HEK293 (cell line): ENCODE data around the gene CENPP.

Experiments
- CTCF ChIA-PET: fragments of 350-600 bp; formaldehyde crosslinking; extraction: SDS; loops from one replicate; lab custom pipeline; 2021; ENCODE audit warnings: antibody characterized with exemption; lab: Yijun Ruan, JAX
- POLR2A ChIA-PET: fragments of 300-600 bp; formaldehyde crosslinking; extraction: SDS; loops from one replicate; lab custom pipeline; 2020; ENCODE audit warnings: antibody characterized with exemption, inconsistent platforms; lab: Yijun Ruan, JAX
- H3K27ac ChIP-seq: fragments of 200-500 bp; sonication (Bioruptor generic); 2 replicates; pipeline ENCODE4 v1.5.1; 2014; ENCODE audit warnings: low read depth, low read length, control low read depth, inconsistent platforms; ENCODE audit errors: extremely low read depth
- H3K36me3 ChIP-seq, 2 experiments: fragments of 200-500 bp in 1 of 2; sonication (Bioruptor generic) in 1 of 2; 1 replicate in 1 of 2; 2 replicates in 1 of 2; pipeline ENCODE4 v1.5.1; 2014 to 2017; ENCODE audit warnings: inconsistent platforms in 2 of 2, low read length in 2 of 2; ENCODE audit not compliant: control insufficient read depth in 2 of 2, insufficient read depth in 1 of 2
- H3K4me1 ChIP-seq: fragments of 200-500 bp; sonication (Bioruptor generic); 2 replicates; pipeline ENCODE4 v1.5.1; 2014; ENCODE audit warnings: mild to moderate bottlenecking, low read length, inconsistent platforms; ENCODE audit not compliant: control insufficient read depth, insufficient read depth
- H3K4me3 ChIP-seq: 2 replicates; pipeline ENCODE4 v1.5.1; 2011; ENCODE audit warnings: low read depth, mild to moderate bottlenecking, control low read depth, low read length, moderate library complexity
- H3K9me3 ChIP-seq: fragments of 200-500 bp; sonication (Bioruptor generic); 2 replicates; pipeline ENCODE4 v1.5.1; 2014; ENCODE audit warnings: low read depth, low read length, inconsistent platforms; ENCODE audit not compliant: control insufficient read depth, insufficient read depth
- BCL6B ChIP-seq: fragments of 450-650 bp; formaldehyde crosslinking; IDR thresholded peaks from 2 replicates; pipeline ENCODE4 v1.5.1; 2017; ENCODE audit warnings: missing biosample characterization, missing genetic modification characterization
- FEZF1 ChIP-seq: fragments of 450-650 bp; formaldehyde crosslinking; IDR thresholded peaks from 2 replicates; pipeline ENCODE4 v1.5.1; 2016; ENCODE audit warnings: missing biosample characterization, missing genetic modification characterization
- GLIS2 ChIP-seq: fragments of 450-650 bp; formaldehyde crosslinking; IDR thresholded peaks from 2 replicates; pipeline ENCODE4 v1.5.1; 2016; ENCODE audit warnings: missing biosample characterization, missing genetic modification characterization
- INSM2 ChIP-seq: fragments of 450-650 bp; formaldehyde crosslinking; IDR thresholded peaks from 2 replicates; pipeline ENCODE4 v1.5.1; 2016; ENCODE audit warnings: missing biosample characterization, missing genetic modification characterization
- KLF1 ChIP-seq: fragments of 450-650 bp; formaldehyde crosslinking; IDR thresholded peaks from 2 replicates; pipeline ENCODE4 v1.5.1; 2016; ENCODE audit warnings: missing biosample characterization, missing genetic modification characterization
- KLF16 ChIP-seq: fragments of 450-650 bp; formaldehyde crosslinking; IDR thresholded peaks from 2 replicates; pipeline ENCODE4 v1.5.1; 2017; ENCODE audit warnings: missing biosample characterization, missing genetic modification characterization
- KLF8 ChIP-seq: fragments of 450-650 bp; formaldehyde crosslinking; IDR thresholded peaks from 2 replicates; pipeline ENCODE4 v1.5.1; 2016; ENCODE audit warnings: missing biosample characterization, missing genetic modification characterization
- PRDM1 ChIP-seq: fragments of 450-650 bp; formaldehyde crosslinking; IDR thresholded peaks from 2 replicates; pipeline ENCODE4; 2016; ENCODE audit warnings: missing biosample characterization, missing genetic modification characterization
- WT1 ChIP-seq: fragments of 450-650 bp; formaldehyde crosslinking; IDR thresholded peaks from 2 replicates; pipeline ENCODE4 v1.5.1; 2016; ENCODE audit warnings: missing biosample characterization, missing genetic modification characterization
- YY1 ChIP-seq: fragments of 450-650 bp; formaldehyde crosslinking; IDR thresholded peaks from 2 replicates; pipeline ENCODE4 v1.5.1; 2018; ENCODE audit warnings: missing biosample characterization, missing genetic modification characterization
- ZBTB48 ChIP-seq: fragments of 450-650 bp; formaldehyde crosslinking; IDR thresholded peaks from 2 replicates; pipeline ENCODE4 v1.5.1; 2016; ENCODE audit warnings: missing biosample characterization, missing genetic modification characterization
- ZFHX2 ChIP-seq: fragments of 450-650 bp; formaldehyde crosslinking; conservative IDR thresholded peaks from 2 replicates; pipeline ENCODE4 v1.5.1; 2016; ENCODE audit warnings: missing biosample characterization, missing genetic modification characterization
- ZNF112 ChIP-seq: fragments of 450-650 bp; formaldehyde crosslinking; IDR thresholded peaks from 2 replicates; pipeline ENCODE4 v1.5.0; 2017; ENCODE audit warnings: missing biosample characterization, missing genetic modification characterization
- ZNF121 ChIP-seq: fragments of 450-650 bp; formaldehyde crosslinking; IDR thresholded peaks from 2 replicates; pipeline ENCODE4 v1.5.1; 2016; ENCODE audit warnings: missing biosample characterization, missing genetic modification characterization
- ZNF146 ChIP-seq: fragments of 450-650 bp; formaldehyde crosslinking; IDR thresholded peaks from 2 replicates; pipeline ENCODE4 v1.5.1; 2016; ENCODE audit warnings: missing biosample characterization, missing genetic modification characterization
- ZNF175 ChIP-seq: fragments of 450-650 bp; formaldehyde crosslinking; IDR thresholded peaks from 2 replicates; pipeline ENCODE4 v1.5.1; 2016; ENCODE audit warnings: missing biosample characterization, missing genetic modification characterization
- ZNF302 ChIP-seq: fragments of 450-650 bp; formaldehyde crosslinking; IDR thresholded peaks from 2 replicates; pipeline ENCODE4 v1.5.1; 2016; ENCODE audit warnings: missing biosample characterization, missing genetic modification characterization, low read depth
- ZNF311 ChIP-seq: fragments of 450-650 bp; formaldehyde crosslinking; IDR thresholded peaks from 2 replicates; pipeline ENCODE4 v1.5.1; 2017; ENCODE audit warnings: missing biosample characterization, missing genetic modification characterization, borderline replicate concordance
- ZNF37A ChIP-seq: fragments of 450-650 bp; IDR thresholded peaks from 2 replicates; pipeline ENCODE4 v1.5.1; 2018; ENCODE audit warnings: missing biosample characterization, missing genetic modification characterization
- ZNF391 ChIP-seq: fragments of 450-650 bp; formaldehyde crosslinking; IDR thresholded peaks from 2 replicates; pipeline ENCODE4 v1.5.1; 2016; ENCODE audit warnings: low read depth, missing biosample characterization, missing genetic modification characterization, borderline replicate concordance
- ZNF398 ChIP-seq: fragments of 450-650 bp; formaldehyde crosslinking; IDR thresholded peaks from 2 replicates; pipeline ENCODE4 v1.5.1; 2017; ENCODE audit warnings: missing biosample characterization, missing genetic modification characterization
- ZNF558 ChIP-seq: fragments of 450-650 bp; formaldehyde crosslinking; IDR thresholded peaks from 2 replicates; pipeline ENCODE4 v1.5.1; 2016; ENCODE audit warnings: missing biosample characterization, missing genetic modification characterization
- ZNF561 ChIP-seq: fragments of 450-650 bp; IDR thresholded peaks from 2 replicates; pipeline ENCODE4 v1.5.1; 2018; ENCODE audit warnings: missing biosample characterization, missing genetic modification characterization, borderline replicate concordance
- ZNF610 ChIP-seq: fragments of 450-650 bp; formaldehyde crosslinking; IDR thresholded peaks from 2 replicates; pipeline ENCODE4 v1.5.1; 2016; ENCODE audit warnings: missing biosample characterization, missing genetic modification characterization, borderline replicate concordance
- ZNF626 ChIP-seq: fragments of 450-650 bp; sonication (Bioruptor Pico); formaldehyde crosslinking; IDR thresholded peaks from 2 replicates; pipeline ENCODE4 v1.5.1; 2018; ENCODE audit warnings: missing biosample characterization, missing genetic modification characterization, inconsistent platforms

CENPP gene

DNA sequence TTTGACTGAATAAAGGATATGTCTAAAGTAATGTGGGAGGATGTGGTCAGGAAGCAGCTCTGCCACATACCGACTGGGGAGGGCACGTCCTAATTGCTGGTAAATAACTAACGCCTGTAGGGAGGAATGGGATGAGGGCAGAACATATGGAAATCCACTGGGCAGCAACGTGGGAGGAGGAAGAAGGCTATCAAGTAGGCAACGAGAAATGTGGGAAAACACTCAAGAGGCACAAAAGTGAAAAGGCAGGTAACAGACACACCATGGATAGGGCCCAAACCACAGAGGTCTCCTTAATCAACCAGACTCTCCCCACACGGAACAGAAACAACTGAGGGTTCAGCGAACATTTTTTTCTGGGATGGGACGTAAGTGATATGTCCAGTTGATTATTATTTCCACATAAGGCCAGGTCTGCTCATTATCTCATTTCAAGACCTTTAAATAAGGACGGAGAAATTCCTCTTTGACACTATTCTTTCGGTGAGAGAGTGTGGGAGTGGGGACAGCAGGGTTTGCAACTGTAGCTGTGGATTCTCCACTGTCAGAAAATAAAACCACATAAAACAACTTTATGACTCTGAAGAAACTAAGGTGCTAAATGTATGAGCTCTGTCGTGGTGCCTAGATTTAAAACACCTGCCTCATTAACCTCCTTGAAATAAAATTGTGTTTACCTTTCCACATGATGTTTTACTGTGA is 49.3 kb upstream of the CENPP start:
- CTCF ChIA-PET, result interaction anchor here (0.6 to 0.7 kb wide), 4 partner anchors 13 to 527 kb away, joined by 3 to 5 read pairs (median 3); no protein-coding TSS in a partner anchor
- TF ChIP-seq YY1 (tag by site-specific recombination) (no peak), ZNF626 (tag by site-specific recombination) (no peak), ZFHX2 (tag by site-specific recombination) (peak; percentile 26; the same call in 1 of the 2 replicates), WT1 (tag by site-specific recombination) (peak; percentile 72), KLF1 (tag by site-specific recombination) (no peak), ZNF311 (tag by site-specific recombination) (no peak)
- TF ChIP-seq, all 188 proteins: peak for 2
- H3K27ac ChIP-seq, result no peak overlapping the region
- no peak overlapping the region for H3K4me3 ChIP-seq
- H3K4me1 ChIP-seq, result no peaks in the 10 kb centered on the region
- POLR2A ChIA-PET, result no interaction called here
- peaks cover 61 to 100% of the 10 kb centered on the region in 2 experiments for H3K36me3 ChIP-seq
- no peaks in the 10 kb centered on the region for H3K9me3 ChIP-seq

GRCh38 chr9:92278110-92278509 is 47.6 kb upstream of the CENPP start:
- ChIA-PET CTCF (interaction anchor here (0.5 to 1.7 kb wide), 4 partner anchors 9 to 531 kb away, joined by 3 to 8 read pairs (median 3); no protein-coding TSS in a partner anchor), POLR2A (interaction anchor here (0.8 to 2.7 kb wide), 2 partner anchors 11 to 47 kb away, joined by 5 to 9 read pairs; partner anchors contain the start of genes CENPP and NOL8)
- Histone ChIP-seq H3K36me3 (peaks cover 67 to 98% of the 10 kb centered on the region in 2 experiments), H3K9me3 (no peaks in the 10 kb centered on the region), H3K4me3 (no peak overlapping the region), H3K4me1 (no peaks in the 10 kb centered on the region), H3K27ac (no peak overlapping the region)
- TF ChIP-seq ZBTB48 (tag by site-specific recombination) (no peak), PRDM1 (no peak), BCL6B (tag by site-specific recombination) (no peak), ZNF112 (tag by site-specific recombination) (no peak), KLF8 (tag by site-specific recombination) (no peak), ZNF558 (no peak), ZNF391 (no peak), GLIS2 (tag by site-specific recombination) (no peak), ZNF121 (tag by site-specific recombination) (no peak), ZNF561 (tag by site-specific recombination) (no peak), KLF16 (tag by site-specific recombination) (no peak), ZNF302 (tag by site-specific recombination) (no peak), ZNF398 (no peak), FEZF1 (tag by site-specific recombination) (no peak), INSM2 (tag by site-specific recombination) (no peak), ZNF610 (no peak), ZNF37A (tag by site-specific recombination) (no peak), ZNF175 (tag by site-specific recombination) (no peak), ZNF146 (no peak)
